ENCODE data around the gene OMP.
A peak's percentile ranks its signal among the peaks of the same experiment; 100 is the strongest.
"Not testable (repeated sequence)": the region's sequence is repeated elsewhere in the genome, so short reads cannot be mapped to it uniquely, and the experiment has no call there.

Gene OMP

GRCh38 chr11:77087723-77088225 is 14.9 kb upstream of the OMP start:
- no peak for DNase-seq

- DNase-seq, result no peak
Observed at GRCh38 chr11:77088236-77089003, 14.2 kb upstream of the OMP start.

GRCh38 chr11:77089004-77089545 is 13.6 kb upstream of the OMP start:
- DNase-seq, result no peak

- no peak for DNase-seq
Observed at GRCh38 chr11:77090046-77090372, 12.6 kb upstream of the OMP start.

GRCh38 chr11:77090373-77091111 is 12.1 kb upstream of the OMP start:
- DNase-seq, result no peak

GRCh38 chr11:77091146-77091940 is 11.3 kb upstream of the OMP start:
- peak; percentile 63 for DNase-seq

- DNase-seq, result no peak
Observed at GRCh38 chr11:77092382-77092781, 10.3 kb upstream of the OMP start.

GRCh38 chr11:77093056-77093891 is 9.4 kb upstream of the OMP start:
- no peak for DNase-seq

- no peak for DNase-seq
Observed at GRCh38 chr11:77093987-77094840, 8.4 kb upstream of the OMP start.

- no peak for DNase-seq
Observed at GRCh38 chr11:77094841-77095365, 7.7 kb upstream of the OMP start.

- no peak for DNase-seq
Observed at GRCh38 chr11:77095551-77096490, 6.8 kb upstream of the OMP start.

GRCh38 chr11:77096591-77097019 is 6.0 kb upstream of the OMP start:
- DNase-seq, result no peak

- not testable (repeated sequence) for DNase-seq
Observed at GRCh38 chr11:77097180-77097579, 5.5 kb upstream of the OMP start.

GRCh38 chr11:77100166-77101042 is 2.2 kb upstream of the OMP start:
- no peak for DNase-seq

GRCh38 chr11:77101043-77101537 is 1.6 kb upstream of the OMP start:
- DNase-seq, result peak; percentile 32

GRCh38 chr11:77103319-77103718 is 679 bp downstream of the OMP start:
- no peak for DNase-seq

- DNase-seq, result no peak
Observed at GRCh38 chr11:77104727-77105126, 2.1 kb downstream of the OMP start.

GRCh38 chr11:77106321-77106720 is 3.7 kb downstream of the OMP start:
- no peak for DNase-seq

All from fibroblast of skin of scalp (primary cell).